SK-N-SH treated with all-trans-retinoic acid at 6 μM for 48 hours (cell line): ENCODE data around the gene DGCR2.

ENCODE experiments used
- CSRNP3 ChIP-seq: fragments of 250-450 bp; sonication (Bioruptor Pico); IDR thresholded peaks from 2 replicates; pipeline ENCODE4 v1.5.1; 2021; ENCODE audit warnings: mild to moderate bottlenecking, moderate library complexity
- GLIS3 ChIP-seq: fragments of 250-450 bp; sonication (Bioruptor Pico); IDR thresholded peaks from 2 replicates; pipeline ENCODE4 v1.5.0; 2020; ENCODE audit warnings: mild to moderate bottlenecking, moderate library complexity
- POU6F1 ChIP-seq: fragments of 250-450 bp; sonication (Bioruptor Pico); IDR thresholded peaks from 2 replicates; pipeline ENCODE4 v1.8.0; 2021; ENCODE audit warnings: low read depth, mild to moderate bottlenecking, moderate library complexity, borderline replicate concordance
- RARB ChIP-seq: fragments of 250-450 bp; sonication (Bioruptor Pico); IDR thresholded peaks from 2 replicates; pipeline ENCODE4 v1.8.0; 2021; ENCODE audit warnings: mild to moderate bottlenecking, moderate library complexity
- SNAI2 ChIP-seq: fragments of 250-450 bp; sonication (Bioruptor Pico); IDR thresholded peaks from 2 replicates; pipeline ENCODE4 v1.5.0; 2020; ENCODE audit warnings: mild to moderate bottlenecking, moderate library complexity
- TSHZ2 ChIP-seq: fragments of 250-450 bp; sonication (Bioruptor Pico); IDR thresholded peaks from 2 replicates; pipeline ENCODE4 v1.5.0; 2020; ENCODE audit warnings: mild to moderate bottlenecking, moderate library complexity
- ZC3H10 ChIP-seq: fragments of 250-450 bp; sonication (Bioruptor Pico); IDR thresholded peaks from 2 replicates; pipeline ENCODE4 v1.5.1; 2021; ENCODE audit warnings: mild to moderate bottlenecking, moderate library complexity
- ZFP30 ChIP-seq: fragments of 450-650 bp; formaldehyde crosslinking; IDR thresholded peaks from 2 replicates; pipeline ENCODE4 v1.5.0; 2022; ENCODE audit warnings: mild to moderate bottlenecking, moderate library complexity
- ZNF565 ChIP-seq: fragments of 450-650 bp; formaldehyde crosslinking; conservative IDR thresholded peaks from 2 replicates; pipeline ENCODE4 v1.5.0; 2020; ENCODE audit warnings: low read depth, mild to moderate bottlenecking, moderate library complexity
- TF ChIP-seq, protein P1 (sequence below): fragments of 250-450 bp; sonication (Bioruptor Pico); IDR thresholded peaks from 2 replicates; pipeline ENCODE4 v1.5.1; 2020; ENCODE audit warnings: low read depth, mild to moderate bottlenecking, moderate library complexity

DNA sequence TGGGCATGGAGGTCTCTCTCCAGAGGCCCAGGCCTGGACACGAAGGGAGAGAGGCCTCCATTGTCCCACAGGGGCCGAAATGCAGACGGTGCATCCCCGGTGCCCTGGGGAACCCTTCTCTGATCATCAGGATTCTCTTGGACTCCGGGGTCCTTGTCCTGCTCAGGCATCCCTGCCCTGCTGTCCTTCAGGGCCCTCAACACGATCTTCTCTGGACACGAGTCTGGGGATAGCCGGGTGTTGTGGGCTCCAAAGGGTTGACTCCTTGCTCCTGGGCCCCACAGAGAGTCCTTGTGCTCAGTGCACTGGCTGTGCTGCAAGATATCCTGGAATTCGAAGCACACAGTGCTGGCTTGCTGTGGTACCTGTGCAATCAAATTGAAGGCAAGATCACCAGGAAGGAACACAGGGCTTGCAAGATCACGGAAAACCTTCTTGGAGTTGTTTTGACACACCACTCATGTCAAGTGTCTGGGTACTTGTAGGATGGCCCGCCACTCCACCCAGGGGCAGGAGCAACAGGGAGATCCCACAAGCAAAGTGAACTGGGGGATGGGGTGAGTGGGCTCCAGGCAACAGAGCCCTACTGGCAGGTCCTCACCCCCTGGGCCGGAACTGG lies 124.8 kb downstream of the DGCR2 start:
- TF ChIP-seq, protein P1, sequence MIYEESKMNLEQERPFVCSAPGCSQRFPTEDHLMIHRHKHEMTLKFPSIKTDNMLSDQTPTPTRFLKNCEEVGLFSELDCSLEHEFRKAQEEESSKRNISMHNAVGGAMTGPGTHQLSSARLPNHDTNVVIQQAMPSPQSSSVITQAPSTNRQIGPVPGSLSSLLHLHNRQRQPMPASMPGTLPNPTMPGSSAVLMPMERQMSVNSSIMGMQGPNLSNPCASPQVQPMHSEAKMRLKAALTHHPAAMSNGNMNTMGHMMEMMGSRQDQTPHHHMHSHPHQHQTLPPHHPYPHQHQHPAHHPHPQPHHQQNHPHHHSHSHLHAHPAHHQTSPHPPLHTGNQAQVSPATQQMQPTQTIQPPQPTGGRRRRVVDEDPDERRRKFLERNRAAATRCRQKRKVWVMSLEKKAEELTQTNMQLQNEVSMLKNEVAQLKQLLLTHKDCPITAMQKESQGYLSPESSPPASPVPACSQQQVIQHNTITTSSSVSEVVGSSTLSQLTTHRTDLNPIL (CRISPR knock-in tag): no peak
- TF ChIP-seq RARB (no peak), ZFP30 (CRISPR knock-in tag) (no peak), CSRNP3 (CRISPR knock-in tag) (no peak), ZC3H10 (CRISPR knock-in tag) (no peak), POU6F1 (CRISPR knock-in tag) (no peak), GLIS3 (no peak), SNAI2 (CRISPR knock-in tag) (no peak), TSHZ2 (no peak), ZNF565 (CRISPR knock-in tag) (no peak)
